MCF 10A (cell line): Measurements from ENCODE around the gene TES. TPM values are rescaled to one million over a fixed set of nuclear protein-coding genes. Genes with fewer than 3 reads are reported as not detected.

Experiments
- BruUV-seq: library from RNA; stranded (reverse); fragments of 400-500 nt; replicated peaks from 2 replicates; lab custom pipeline; 2021; lab: Mats Ljungman, UMichigan
- CTCF ChIA-PET: fragments of 300-600 bp; sonication (Branson Sonifier 250); formaldehyde crosslinking; extraction: SDS; loops from one replicate; lab custom pipeline; 2021; ENCODE audit warnings: antibody characterized with exemption, inconsistent platforms; lab: Yijun Ruan, JAX
- POLR2A ChIA-PET: fragments of 300-600, 350-650 bp; sonication (Branson Sonifier 250); formaldehyde crosslinking; extraction: SDS; loops from one replicate; lab custom pipeline; 2020; ENCODE audit warnings: antibody characterized with exemption, inconsistent platforms; lab: Yijun Ruan, JAX
- DNase-seq: peaks from one replicate; pipeline ENCODE4 v3.0.0-alpha.2; 2018; ENCODE audit not compliant: unreplicated experiment
- H3K27ac Mint-ChIP-seq: one replicate; pipeline ENCODE4 v1.8.0; 2022; ENCODE audit warnings: mild to moderate bottlenecking, low read depth, mixed read lengths; ENCODE audit not compliant: unreplicated experiment
- H3K27me3 Mint-ChIP-seq: one replicate; pipeline ENCODE4 v1.8.0; 2022; ENCODE audit warnings: mixed read lengths; ENCODE audit not compliant: insufficient read depth, unreplicated experiment
- H3K36me3 Mint-ChIP-seq: one replicate; pipeline ENCODE4 v1.8.0; 2022; ENCODE audit warnings: mild to moderate bottlenecking, moderate library complexity, mixed read lengths; ENCODE audit not compliant: insufficient read depth, unreplicated experiment
- H3K4me1 Mint-ChIP-seq: one replicate; pipeline ENCODE4 v1.8.0; 2022; ENCODE audit warnings: mixed read lengths; ENCODE audit not compliant: insufficient read depth, unreplicated experiment
- H3K4me3 Mint-ChIP-seq: one replicate; pipeline ENCODE4 v1.8.0; 2022; ENCODE audit warnings: mild to moderate bottlenecking, moderate library complexity, mixed read lengths; ENCODE audit not compliant: unreplicated experiment
- H3K9me3 Mint-ChIP-seq: one replicate; pipeline ENCODE4 v1.8.0; 2022; ENCODE audit warnings: mixed read lengths; ENCODE audit not compliant: unreplicated experiment
- CTCF ChIP-seq: fragments of 200-600 bp; IDR thresholded peaks from one replicate; pipeline ENCODE4 v1.8.0; 2022; ENCODE audit warnings: antibody characterized with exemption, mild to moderate bottlenecking; ENCODE audit not compliant: unreplicated experiment
- intact Hi-C: fragments of 100-400 bp; cut with micrococcal nuclease; formaldehyde crosslinking; loops from 2 replicates; pipeline ENCODE4 v1.14.1; 2022
- total RNA-seq: library from RNA; stranded (reverse); gene quantifications from 2 replicates; pipeline ENCODE4 v1.2.3, GENCODE V29; 2022

Gene TES
- total RNA-seq, 1 experiment from 2014 or later: 162 TPM

- Mint-ChIP-seq H3K4me1 (peaks cover 11% of the 10 kb centered on the region), H3K4me3 (no peak overlapping the region), H3K36me3 (no peaks in the 10 kb centered on the region), H3K9me3 (no peaks in the 10 kb centered on the region), H3K27ac (no peak overlapping the region), H3K27me3 (no peaks in the 10 kb centered on the region)
- POLR2A ChIA-PET: no interaction called here
- intact Hi-C loops: no loop called here
- TF ChIP-seq CTCF: no peak
- no TSS peak for BruUV-seq
- CTCF ChIA-PET: no interaction called here
- no peak for DNase-seq
These were observed 96.9 kb downstream of the TES start for GRCh38 chr7:116307253-116307652.

Other genes with a start within 250 kb of the TES start
- gene TFEC, start 179.8 kb upstream of the TES start, total RNA-seq: not detected in 2 replicates